ENCODE results near the gene EIF2AK3.
A peak's percentile ranks its signal among the peaks of the same experiment; 100 is the strongest.

Gene EIF2AK3

DNA sequence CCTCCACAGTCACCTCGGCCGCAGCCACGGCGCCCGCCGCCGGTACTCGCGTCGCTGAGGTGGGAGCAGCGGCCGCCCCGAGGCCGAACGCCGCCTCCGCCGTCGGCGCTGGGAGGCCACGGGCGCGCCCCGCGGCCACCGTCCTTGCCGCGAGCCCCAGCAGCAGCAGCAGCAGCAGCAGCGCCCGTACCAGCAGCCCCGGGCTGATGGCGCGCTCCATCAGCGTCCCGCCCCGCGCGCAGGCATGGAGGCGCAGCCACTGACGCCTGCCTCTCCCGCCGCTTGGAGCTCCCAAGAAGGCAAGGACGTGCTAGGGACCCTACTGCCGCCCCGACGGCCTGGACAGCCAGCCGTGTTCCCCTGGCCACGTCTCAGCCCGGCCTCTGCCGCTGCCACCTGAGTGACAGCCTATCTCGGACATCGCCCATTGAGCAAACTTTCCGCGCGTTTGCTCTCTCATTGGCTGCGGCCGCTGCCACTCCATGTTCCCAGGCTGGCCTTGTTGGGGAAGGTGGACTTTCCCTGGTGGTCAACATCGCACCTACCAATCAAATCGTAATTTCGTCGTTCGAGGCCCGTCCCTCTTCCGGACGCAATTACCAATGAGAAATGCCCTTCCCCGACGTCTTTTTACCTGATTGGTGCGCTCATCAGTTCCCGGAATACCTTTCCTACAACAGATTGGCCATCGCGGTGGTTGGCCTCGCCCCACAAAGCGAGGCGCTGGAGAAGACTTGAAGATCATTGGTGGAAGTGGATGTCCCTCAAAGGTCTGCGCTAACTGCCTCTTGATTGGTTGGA lies at the start of gene EIF2AK3:
Gene EIF2AK3 (minus strand): TSS at position 410 of the 801 bp plus-strand sequence. CDS start 190 bp downstream, at position 220.
- H3K36me3 ChIP-seq (ENCODE audit: insufficient read depth, low read length): no peaks in the 10 kb centered on the region
- H3K4me3 ChIP-seq: peak within 1 kb of the TSS; percentile 99
- peak within 1 kb of the TSS; percentile 71 for H3K9ac ChIP-seq (ENCODE audit: insufficient read length)
- no peak for TF ChIP-seq POLR2AphosphoS5 (IDR thresholded peaks at IDR 0.05; ENCODE audit: borderline replicate concordance, low read depth, low read length)
- no peak for TF ChIP-seq EZH2 (IDR thresholded peaks at IDR 0.05)
- no peak for TF ChIP-seq FOXP2 (optimal IDR thresholded peaks at IDR 0.05; ENCODE audit: control extremely low read depth, extremely low read length, insufficient read depth)
- H3K9me3 ChIP-seq (ENCODE audit: low read depth, low read length): no peaks in the 10 kb centered on the region
- peak; percentile 99 for DNase-seq (ENCODE audit: low read depth, low spot score)
- no peak within 1 kb of the TSS for H3K27ac ChIP-seq

DNA sequence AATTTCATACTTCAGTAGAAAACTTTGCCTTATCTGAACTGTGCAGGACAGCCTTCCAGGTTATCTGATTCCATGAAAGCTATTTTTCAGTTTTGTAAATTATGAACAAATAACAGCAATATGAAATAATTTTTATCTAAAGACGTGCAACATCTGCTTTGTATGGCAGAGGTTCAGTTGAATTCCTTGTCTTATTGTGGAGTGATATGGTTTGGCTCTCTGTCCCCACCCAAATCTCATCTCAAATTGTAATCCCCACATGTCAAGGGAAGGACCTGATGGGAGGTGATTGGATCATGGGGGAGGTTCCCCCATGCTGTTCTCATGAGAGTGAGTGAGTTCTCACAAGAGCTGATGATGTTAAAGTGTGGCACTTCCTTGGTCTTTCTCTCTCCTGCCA lies 46.1 kb upstream of the EIF2AK3 start:
- H3K9ac ChIP-seq (ENCODE audit: insufficient read length): no peak overlapping the region
- TF ChIP-seq EZH2 (IDR thresholded peaks at IDR 0.05) (no peak), POLR2AphosphoS5 (IDR thresholded peaks at IDR 0.05; ENCODE audit: borderline replicate concordance, low read depth, low read length) (no peak), FOXP2 (optimal IDR thresholded peaks at IDR 0.05; ENCODE audit: control extremely low read depth, extremely low read length, insufficient read depth) (no peak)
- no peak for DNase-seq (ENCODE audit: low read depth, low spot score)
- H3K36me3 ChIP-seq (ENCODE audit: insufficient read depth, low read length): no peaks in the 10 kb centered on the region
- no peak overlapping the region for H3K27ac ChIP-seq
- no peak overlapping the region for H3K4me3 ChIP-seq
- no peaks in the 10 kb centered on the region for H3K9me3 ChIP-seq (ENCODE audit: low read depth, low read length)

DNA sequence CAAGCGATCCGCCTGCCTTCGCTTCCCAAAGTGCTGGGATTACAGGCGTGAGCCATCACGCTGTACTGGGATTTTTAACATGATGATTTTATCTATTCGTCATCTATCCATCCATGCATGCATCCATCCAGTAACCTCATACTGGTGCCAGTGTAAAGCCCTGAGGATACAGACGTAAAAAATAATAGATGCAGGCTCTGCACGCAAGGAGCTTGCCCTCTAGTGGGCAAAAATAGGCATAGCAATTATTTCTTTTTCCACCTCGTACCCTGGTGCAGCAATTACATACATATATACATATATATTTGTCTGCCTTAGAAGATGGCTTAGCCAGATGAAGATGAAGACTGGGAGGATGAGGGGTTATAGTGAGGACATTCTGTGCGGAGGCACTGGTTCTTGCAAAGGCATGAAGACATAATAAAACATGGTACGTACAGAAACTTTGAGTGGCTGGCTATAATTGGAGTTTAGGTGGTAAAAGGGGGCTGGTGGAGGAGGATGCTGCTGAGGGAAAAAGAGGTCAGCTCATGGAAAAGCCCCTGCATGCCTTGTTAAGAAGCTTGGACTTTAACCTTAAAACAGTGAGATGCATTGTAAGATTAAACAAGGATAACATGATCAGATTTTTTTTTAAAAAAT lies 44.6 kb upstream of the EIF2AK3 start:
- H3K27ac ChIP-seq: no peak overlapping the region
- TF ChIP-seq EZH2 (IDR thresholded peaks at IDR 0.05) (no peak), FOXP2 (optimal IDR thresholded peaks at IDR 0.05; ENCODE audit: control extremely low read depth, extremely low read length, insufficient read depth) (no peak), POLR2AphosphoS5 (IDR thresholded peaks at IDR 0.05; ENCODE audit: borderline replicate concordance, low read depth, low read length) (no peak)
- H3K36me3 ChIP-seq (ENCODE audit: insufficient read depth, low read length): no peaks in the 10 kb centered on the region
- no peak overlapping the region for H3K9ac ChIP-seq (ENCODE audit: insufficient read length)
- H3K9me3 ChIP-seq (ENCODE audit: low read depth, low read length): no peaks in the 10 kb centered on the region
- DNase-seq (ENCODE audit: low read depth, low spot score): peak; percentile 30
- no peak overlapping the region for H3K4me3 ChIP-seq

DNA sequence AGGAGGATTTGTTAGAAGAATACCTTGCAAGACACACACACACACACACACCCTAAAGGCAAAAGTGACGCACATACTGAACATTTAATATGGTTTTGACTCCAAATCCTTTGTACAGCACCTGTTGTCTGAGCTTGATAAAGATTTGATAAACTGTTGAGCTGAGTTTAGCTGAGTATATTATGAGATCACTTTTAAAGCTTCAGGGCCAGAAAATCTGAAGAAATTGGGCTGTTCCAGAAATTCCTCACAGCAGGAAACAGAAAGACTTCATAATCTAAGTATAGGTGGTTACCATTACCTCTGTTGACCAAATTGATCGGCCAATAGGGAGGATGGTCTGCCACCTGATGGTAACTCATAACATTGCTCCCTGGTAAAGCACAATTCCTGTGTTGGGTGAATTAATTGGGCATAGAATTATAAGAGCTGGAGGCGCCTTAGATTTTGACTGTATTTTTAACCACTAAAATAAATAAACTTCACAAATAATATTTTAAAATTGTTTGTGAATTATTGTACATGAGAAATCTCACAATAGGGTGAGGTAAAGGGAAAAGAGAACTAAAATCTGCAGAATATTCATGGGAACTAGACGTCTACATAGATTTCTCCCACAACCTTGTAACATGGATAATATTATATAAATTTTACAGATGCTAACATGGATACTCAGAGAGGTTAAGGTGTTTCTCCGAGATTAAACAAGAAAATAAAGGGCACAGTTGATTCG lies 42.4 kb upstream of the EIF2AK3 start:
- Histone ChIP-seq H3K4me3 (no peak overlapping the region), H3K27ac (no peak overlapping the region), H3K9ac (ENCODE audit: insufficient read length) (no peak overlapping the region), H3K36me3 (ENCODE audit: insufficient read depth, low read length) (no peaks in the 10 kb centered on the region), H3K9me3 (ENCODE audit: low read depth, low read length) (no peaks in the 10 kb centered on the region)
- no peak for DNase-seq (ENCODE audit: low read depth, low spot score)
- TF ChIP-seq POLR2AphosphoS5 (IDR thresholded peaks at IDR 0.05; ENCODE audit: borderline replicate concordance, low read depth, low read length): no peak
- TF ChIP-seq EZH2 (IDR thresholded peaks at IDR 0.05): no peak
- no peak for TF ChIP-seq FOXP2 (optimal IDR thresholded peaks at IDR 0.05; ENCODE audit: control extremely low read depth, extremely low read length, insufficient read depth)

DNA sequence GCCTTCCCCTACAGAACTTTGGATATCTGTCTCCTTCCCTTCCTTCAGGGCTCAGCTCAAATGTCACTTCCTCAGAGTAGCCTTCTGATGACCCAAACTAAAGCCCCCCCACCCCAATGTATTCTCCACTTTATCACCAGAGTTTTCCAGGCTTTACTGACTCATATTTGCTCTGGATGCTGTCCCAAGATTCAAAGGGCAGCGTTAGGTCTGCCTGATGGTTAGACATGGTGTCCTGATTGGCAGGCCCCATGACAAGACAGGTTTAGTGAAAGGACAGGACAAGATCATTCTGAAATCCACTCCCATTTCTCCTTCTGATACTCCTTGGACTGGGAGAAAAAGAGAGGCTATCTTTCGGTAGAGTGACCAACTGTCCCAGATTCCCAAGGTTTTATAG lies 41.6 kb upstream of the EIF2AK3 start:
- Histone ChIP-seq H3K36me3 (ENCODE audit: insufficient read depth, low read length) (no peaks in the 10 kb centered on the region), H3K27ac (no peak overlapping the region), H3K9me3 (ENCODE audit: low read depth, low read length) (no peaks in the 10 kb centered on the region), H3K4me3 (no peak overlapping the region), H3K9ac (ENCODE audit: insufficient read length) (no peak overlapping the region)
- no peak for TF ChIP-seq POLR2AphosphoS5 (IDR thresholded peaks at IDR 0.05; ENCODE audit: borderline replicate concordance, low read depth, low read length)
- no peak for TF ChIP-seq EZH2 (IDR thresholded peaks at IDR 0.05)
- TF ChIP-seq FOXP2 (optimal IDR thresholded peaks at IDR 0.05; ENCODE audit: control extremely low read depth, extremely low read length, insufficient read depth): no peak
- no peak for DNase-seq (ENCODE audit: low read depth, low spot score)

DNA sequence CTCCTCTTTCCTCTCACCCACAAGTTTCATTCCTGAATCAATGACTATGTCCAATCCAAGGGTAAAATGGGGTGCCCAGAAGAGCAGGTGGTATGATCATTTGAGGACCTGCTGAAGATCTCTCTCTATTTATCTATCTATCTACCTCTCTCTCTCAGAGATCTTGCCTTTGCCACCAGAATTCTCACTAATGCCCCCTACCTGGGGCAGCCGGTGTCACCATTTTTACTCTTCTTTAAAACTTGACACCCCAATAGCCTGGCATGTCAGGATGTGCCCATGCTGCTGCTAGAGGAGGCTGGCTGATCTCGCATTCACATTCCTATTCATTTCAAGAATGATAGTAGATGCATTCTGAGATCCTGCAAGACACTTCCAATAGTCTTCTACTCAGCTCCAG lies 40.0 kb upstream of the EIF2AK3 start:
- Histone ChIP-seq H3K27ac (no peak overlapping the region), H3K36me3 (ENCODE audit: insufficient read depth, low read length) (no peaks in the 10 kb centered on the region), H3K9ac (ENCODE audit: insufficient read length) (no peak overlapping the region), H3K9me3 (ENCODE audit: low read depth, low read length) (no peaks in the 10 kb centered on the region), H3K4me3 (no peak overlapping the region)
- no peak for TF ChIP-seq POLR2AphosphoS5 (IDR thresholded peaks at IDR 0.05; ENCODE audit: borderline replicate concordance, low read depth, low read length)
- no peak for TF ChIP-seq FOXP2 (optimal IDR thresholded peaks at IDR 0.05; ENCODE audit: control extremely low read depth, extremely low read length, insufficient read depth)
- no peak for TF ChIP-seq EZH2 (IDR thresholded peaks at IDR 0.05)
- DNase-seq (ENCODE audit: low read depth, low spot score): no peak

DNA sequence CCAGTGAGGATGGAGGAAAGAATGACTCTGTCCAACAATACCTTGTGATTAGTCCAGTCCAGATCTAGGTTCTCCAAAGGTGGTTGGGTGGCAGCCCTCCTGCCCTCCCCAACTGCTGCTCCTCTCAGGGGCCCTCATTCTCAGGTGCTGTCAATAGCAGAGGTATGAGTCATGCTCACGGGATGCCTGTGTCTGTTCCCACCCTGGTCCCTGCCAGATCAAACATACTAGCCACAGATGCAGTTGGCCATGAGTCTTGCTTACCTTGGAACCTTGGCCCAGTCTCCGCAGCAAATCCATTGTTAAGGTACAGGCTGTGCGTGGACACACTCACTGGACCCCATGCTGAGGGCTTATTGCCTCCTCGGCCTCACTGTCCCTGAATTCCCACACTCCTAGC lies 39.3 kb upstream of the EIF2AK3 start:
- no peaks in the 10 kb centered on the region for H3K9me3 ChIP-seq (ENCODE audit: low read depth, low read length)
- no peaks in the 10 kb centered on the region for H3K36me3 ChIP-seq (ENCODE audit: insufficient read depth, low read length)
- no peak for TF ChIP-seq EZH2 (IDR thresholded peaks at IDR 0.05)
- no peak for TF ChIP-seq POLR2AphosphoS5 (IDR thresholded peaks at IDR 0.05; ENCODE audit: borderline replicate concordance, low read depth, low read length)
- no peak for TF ChIP-seq FOXP2 (optimal IDR thresholded peaks at IDR 0.05; ENCODE audit: control extremely low read depth, extremely low read length, insufficient read depth)
- H3K27ac ChIP-seq: no peak overlapping the region
- no peak for DNase-seq (ENCODE audit: low read depth, low spot score)
- H3K9ac ChIP-seq (ENCODE audit: insufficient read length): no peak overlapping the region
- H3K4me3 ChIP-seq: no peak overlapping the region

DNA sequence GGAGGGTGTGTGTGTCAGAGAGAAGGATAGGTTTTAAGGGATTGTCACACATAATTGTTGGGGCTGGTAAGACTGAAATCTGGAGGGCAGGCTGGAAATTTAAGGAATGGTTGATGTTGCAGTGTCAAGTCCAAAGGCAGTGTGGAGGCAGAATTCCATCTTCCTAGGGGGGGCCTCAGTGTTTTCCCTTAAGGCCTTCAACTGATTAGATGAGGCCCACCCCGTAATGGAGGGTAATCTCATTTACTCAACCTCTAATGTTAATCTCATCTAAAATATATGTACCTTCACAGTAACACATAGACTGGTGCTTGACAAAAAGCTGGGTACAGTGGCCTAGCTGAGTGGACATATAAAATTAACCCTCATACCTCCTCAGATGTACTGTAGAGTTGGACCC lies 33.4 kb upstream of the EIF2AK3 start:
- TF ChIP-seq POLR2AphosphoS5 (IDR thresholded peaks at IDR 0.05; ENCODE audit: borderline replicate concordance, low read depth, low read length) (no peak), EZH2 (IDR thresholded peaks at IDR 0.05) (no peak), FOXP2 (optimal IDR thresholded peaks at IDR 0.05; ENCODE audit: control extremely low read depth, extremely low read length, insufficient read depth) (no peak)
- H3K9ac ChIP-seq (ENCODE audit: insufficient read length): no peak overlapping the region
- H3K4me3 ChIP-seq: no peak overlapping the region
- H3K36me3 ChIP-seq (ENCODE audit: insufficient read depth, low read length): no peaks in the 10 kb centered on the region
- no peaks in the 10 kb centered on the region for H3K9me3 ChIP-seq (ENCODE audit: low read depth, low read length)
- H3K27ac ChIP-seq: no peak overlapping the region
- DNase-seq (ENCODE audit: low read depth, low spot score): no peak

Data from SK-N-MC (cell line).